Fibroblast of pulmonary artery (primary cell): ENCODE data around the gene SLC1A5.
A peak's percentile ranks its signal among the peaks of the same experiment; 100 is the strongest.
"Not testable (repeated sequence)": the region's sequence is repeated elsewhere in the genome, so short reads cannot be mapped to it uniquely, and the experiment has no call there.

ENCODE experiments used
- DNase-seq: peaks from one replicate; pipeline ENCODE4 v3.0.0-alpha.2; 2010; ENCODE audit warnings: low read depth
- H3K4me3 ChIP-seq: replicated peaks from 2 replicates; pipeline ENCODE4 v1.5.1; 2011; ENCODE audit warnings: low read depth, mild to moderate bottlenecking, control low read depth, low read length, moderate library complexity
- TF ChIP-seq, protein P1 (sequence below): IDR thresholded peaks from 2 replicates; pipeline ENCODE4 v1.5.1; 2011; ENCODE audit warnings: mild to moderate bottlenecking, control low read depth, low read length, inconsistent platforms; ENCODE audit errors: missing control alignments

SLC1A5 gene

DNA sequence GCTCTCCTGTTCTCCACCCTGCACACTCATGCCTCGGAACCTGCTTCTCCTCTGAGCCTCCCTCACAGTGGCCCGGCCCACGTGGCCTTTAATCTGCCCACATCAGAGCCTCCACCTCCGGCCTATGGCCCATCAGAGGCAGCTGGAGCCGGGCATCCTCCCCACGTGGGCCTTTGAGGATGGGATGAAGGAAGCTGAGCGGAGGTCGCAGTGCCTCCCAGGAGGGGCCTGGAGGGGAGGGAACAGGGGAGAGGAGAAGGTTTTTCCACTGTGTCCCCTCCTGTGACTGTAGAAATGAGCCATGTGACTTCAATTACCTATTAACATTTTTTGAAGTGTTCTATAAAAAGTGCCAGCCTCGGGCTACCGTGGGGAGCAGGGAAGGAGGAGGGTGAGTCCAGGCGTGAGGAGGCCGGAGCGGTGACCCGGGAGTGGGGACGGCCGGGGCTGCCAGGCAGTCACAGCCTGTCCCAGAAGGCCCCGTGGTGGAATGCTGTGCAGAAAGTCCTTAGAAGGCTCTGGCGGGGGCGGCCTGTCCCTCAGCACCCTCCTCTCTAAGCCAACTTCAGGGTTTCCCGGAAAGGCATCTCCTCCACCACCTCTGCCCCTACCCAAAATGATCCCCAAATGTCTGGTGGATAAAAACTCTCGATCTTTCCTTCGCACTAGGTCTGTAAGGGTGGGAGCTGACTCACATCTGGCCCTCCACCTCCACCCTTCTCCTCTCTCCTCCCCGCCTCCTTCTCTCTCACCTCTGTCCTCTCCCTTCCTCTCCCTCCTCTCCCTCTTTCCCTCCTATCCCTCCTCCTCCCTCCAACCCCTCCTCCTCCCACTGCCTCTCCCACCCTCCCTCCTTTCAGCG, 24.8 kb upstream of the SLC1A5 start:
- TF ChIP-seq, protein P1, sequence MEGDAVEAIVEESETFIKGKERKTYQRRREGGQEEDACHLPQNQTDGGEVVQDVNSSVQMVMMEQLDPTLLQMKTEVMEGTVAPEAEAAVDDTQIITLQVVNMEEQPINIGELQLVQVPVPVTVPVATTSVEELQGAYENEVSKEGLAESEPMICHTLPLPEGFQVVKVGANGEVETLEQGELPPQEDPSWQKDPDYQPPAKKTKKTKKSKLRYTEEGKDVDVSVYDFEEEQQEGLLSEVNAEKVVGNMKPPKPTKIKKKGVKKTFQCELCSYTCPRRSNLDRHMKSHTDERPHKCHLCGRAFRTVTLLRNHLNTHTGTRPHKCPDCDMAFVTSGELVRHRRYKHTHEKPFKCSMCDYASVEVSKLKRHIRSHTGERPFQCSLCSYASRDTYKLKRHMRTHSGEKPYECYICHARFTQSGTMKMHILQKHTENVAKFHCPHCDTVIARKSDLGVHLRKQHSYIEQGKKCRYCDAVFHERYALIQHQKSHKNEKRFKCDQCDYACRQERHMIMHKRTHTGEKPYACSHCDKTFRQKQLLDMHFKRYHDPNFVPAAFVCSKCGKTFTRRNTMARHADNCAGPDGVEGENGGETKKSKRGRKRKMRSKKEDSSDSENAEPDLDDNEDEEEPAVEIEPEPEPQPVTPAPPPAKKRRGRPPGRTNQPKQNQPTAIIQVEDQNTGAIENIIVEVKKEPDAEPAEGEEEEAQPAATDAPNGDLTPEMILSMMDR, result no peak
- H3K4me3 ChIP-seq, result no peak overlapping the region
- peak; percentile 13 for DNase-seq

DNA sequence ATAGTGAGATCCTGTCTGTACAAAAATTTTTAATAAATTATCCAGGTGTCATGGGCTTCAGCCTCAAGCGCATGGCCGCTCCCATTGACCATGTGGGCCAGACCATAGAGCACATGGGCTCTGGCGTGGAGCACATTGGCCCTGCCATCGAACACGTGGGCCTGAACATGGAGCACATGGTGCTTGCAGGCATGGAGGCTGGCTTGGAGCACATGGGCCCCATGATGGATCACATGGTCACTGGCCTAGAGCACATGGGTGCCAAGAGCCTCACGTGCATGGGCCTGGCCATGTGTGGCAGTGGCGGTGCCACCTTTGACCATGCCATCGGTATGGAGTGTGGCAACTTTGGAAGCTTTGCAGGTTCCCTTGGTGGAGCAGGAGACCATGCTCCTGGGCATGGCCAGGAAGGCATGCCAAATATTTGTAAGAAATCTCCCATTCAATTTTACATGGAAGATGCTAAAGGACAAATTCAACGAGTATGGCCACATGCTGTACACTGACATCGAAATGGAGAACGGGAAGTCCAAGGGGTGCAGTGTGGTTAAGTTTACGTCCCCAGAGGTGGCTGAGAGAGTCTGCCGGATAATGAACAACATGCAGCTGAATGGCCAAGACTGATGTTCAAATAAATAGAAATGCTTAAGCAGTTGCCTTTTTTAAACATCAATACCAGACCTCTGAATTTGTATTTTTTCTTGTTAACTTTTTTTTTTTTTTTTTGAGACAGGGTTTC, 21.3 kb upstream of the SLC1A5 start:
- no peak overlapping the region for H3K4me3 ChIP-seq
- TF ChIP-seq, protein P1, result no peak
- no peak for DNase-seq

DNA sequence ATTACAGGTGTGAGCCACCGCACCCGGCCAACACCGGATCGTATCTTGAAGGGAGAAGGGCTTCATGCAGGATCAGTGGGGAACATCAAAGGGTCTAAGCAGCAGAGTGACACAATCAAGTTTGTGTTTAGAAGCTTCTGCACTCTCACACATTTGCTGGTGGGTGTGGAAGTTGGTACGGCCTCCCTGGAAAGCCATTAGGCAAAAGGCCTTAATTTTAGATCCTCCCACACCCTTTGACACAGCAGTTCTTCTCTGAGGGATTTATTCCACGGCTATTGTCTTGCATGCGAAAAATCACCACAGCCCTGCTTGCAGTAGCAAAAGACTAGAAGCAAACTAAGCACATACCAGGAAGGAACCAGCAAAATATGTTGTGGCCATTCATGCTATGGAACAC, 18.3 kb upstream of the SLC1A5 start:
- no peak overlapping the region for H3K4me3 ChIP-seq
- TF ChIP-seq, protein P1, result no peak
- DNase-seq, result no peak

DNA sequence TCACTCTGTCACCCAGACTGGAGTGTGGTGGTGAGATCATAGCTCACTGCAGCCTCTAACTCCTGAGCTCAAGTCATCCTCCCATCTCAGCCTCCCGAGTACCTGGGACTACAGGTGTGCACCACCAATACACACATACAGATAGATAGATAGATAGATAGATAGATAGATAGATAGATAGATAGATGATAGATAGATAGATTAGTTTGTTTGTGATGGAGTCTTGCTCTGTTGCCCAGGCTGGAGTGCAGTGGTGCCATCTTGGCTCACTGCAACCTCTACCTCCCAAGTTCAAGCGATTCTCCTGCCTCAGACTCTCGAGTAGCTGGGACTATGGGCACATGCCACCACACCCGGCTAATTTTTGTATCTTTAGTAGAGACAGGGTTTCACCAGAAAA, 16.0 kb upstream of the SLC1A5 start:
- DNase-seq, H3K4me3 ChIP-seq: not testable (repeated sequence)

DNA sequence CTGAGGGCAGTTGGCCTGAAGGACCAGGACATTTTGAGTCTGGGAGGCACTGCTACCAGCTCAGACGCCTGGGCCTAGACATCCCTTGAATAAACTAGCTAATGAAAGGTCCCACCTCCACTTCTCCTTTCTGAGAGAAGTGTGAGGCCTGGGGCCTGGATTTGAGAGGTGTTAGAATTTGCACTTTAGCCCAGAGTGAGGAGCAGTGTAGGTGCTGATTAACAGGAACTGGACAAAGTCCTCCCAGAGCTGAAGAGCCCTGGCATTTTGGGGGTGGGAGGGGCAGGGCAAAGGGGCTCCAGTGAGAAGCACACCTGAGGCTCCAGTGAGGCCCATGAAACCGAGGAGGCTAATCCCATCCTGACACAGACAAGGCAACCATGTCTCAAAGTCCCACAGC, 15.2 kb upstream of the SLC1A5 start:
- TF ChIP-seq, protein P1, result no peak
- no peak overlapping the region for H3K4me3 ChIP-seq
- no peak for DNase-seq

DNA sequence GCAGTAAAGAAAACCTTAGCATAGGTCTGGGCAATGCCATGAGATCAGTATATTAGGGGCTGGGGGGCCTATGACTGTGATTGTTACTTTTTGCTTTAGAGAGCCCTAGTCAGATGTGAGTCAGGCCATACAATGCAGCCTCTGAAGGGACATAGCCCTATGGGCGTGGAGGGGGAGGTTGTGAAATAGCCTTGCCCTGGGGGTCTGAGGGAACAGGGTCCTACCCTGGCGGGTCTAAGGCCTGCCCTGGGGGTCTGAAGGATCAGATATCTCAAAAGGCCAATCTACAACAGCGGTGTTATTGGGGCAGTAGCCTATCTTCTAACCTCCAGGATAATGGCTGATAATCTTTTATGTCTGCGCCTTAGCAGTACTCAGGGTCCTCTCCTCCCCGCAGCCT, 13.8 kb upstream of the SLC1A5 start:
- no peak for DNase-seq
- H3K4me3 ChIP-seq, result no peak overlapping the region
- TF ChIP-seq, protein P1, result no peak

DNA sequence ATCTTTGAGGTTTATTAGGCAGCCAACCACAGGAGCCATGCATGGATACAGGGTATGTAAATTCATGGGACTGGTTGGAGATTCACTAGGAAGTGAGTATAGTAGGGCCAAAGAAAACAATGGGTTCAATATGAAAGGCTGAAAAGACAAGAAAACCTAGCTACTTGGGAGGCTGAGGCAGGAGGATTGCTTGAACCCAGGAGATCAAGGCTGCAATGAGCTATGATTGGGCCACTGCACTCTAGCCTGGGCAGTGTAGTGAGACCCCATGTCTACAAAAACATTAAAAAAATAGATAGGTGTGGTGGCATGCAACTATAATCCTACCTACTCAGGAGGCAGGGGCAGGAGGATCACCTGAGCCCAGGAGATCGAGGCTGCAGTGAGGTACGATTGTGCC, 10.3 kb upstream of the SLC1A5 start:
- TF ChIP-seq, protein P1, result no peak
- DNase-seq, result no peak
- H3K4me3 ChIP-seq, result no peak overlapping the region
